GM12878 (cell line): ENCODE results near the gene EAF1. TPM values are rescaled to one million over a fixed set of nuclear protein-coding genes. Genes with fewer than 3 reads are reported as not detected.

Experiments
- ATAC-seq: fragments of 200-7000 bp; cut with Tn5 transposase; 3 replicates; pipeline ENCODE4 v1.9.1; 2020; ENCODE audit warnings: mild to moderate bottlenecking, moderate library complexity
- BruUV-seq: library from RNA; stranded (reverse); fragments of 400-500 nt; replicated peaks from 2 replicates; lab custom pipeline; 2021; lab: Mats Ljungman, UMichigan
- CTCF ChIA-PET: fragments of 300-600 bp; sonication (Branson Sonifier 250); formaldehyde crosslinking; extraction: SDS; loops from one replicate; lab custom pipeline; 2021; ENCODE audit warnings: inconsistent platforms; lab: Yijun Ruan, JAX
- POLR2A ChIA-PET: fragments of 350-600 bp; formaldehyde crosslinking; extraction: SDS; loops from one replicate; lab custom pipeline; 2021; ENCODE audit warnings: inconsistent platforms; lab: Charles Lee
- RAD21 ChIA-PET: fragments of 300-600 bp; sonication (Branson Sonifier 250); formaldehyde crosslinking; loops from one replicate; lab custom pipeline; 2023; ENCODE audit warnings: antibody characterized with exemption; ENCODE audit not compliant: unreplicated experiment; lab: Charles Lee
- SMC1A ChIA-PET: fragments of 300-600 bp; sonication (Branson Sonifier 250); formaldehyde crosslinking; loops from one replicate; lab custom pipeline; 2023; ENCODE audit not compliant: unreplicated experiment, uncharacterized antibody; lab: Charles Lee
- DNase-seq: peaks from one replicate; pipeline ENCODE4 v3.0.0-alpha.2; 2011; ENCODE audit warnings: low read depth, low spot score
- FAIRE-seq: peaks from 3 replicates; lab custom pipeline; 2011; peaks lifted over from hg19 to GRCh38; lab: Jason Lieb, UNC
- H2AFZ ChIP-seq: 2 replicates; pipeline ENCODE4 v1.6.0; 2011; ENCODE audit warnings: low read depth, low read length, control low read depth; ENCODE audit not compliant: control insufficient read depth
- H3K27ac ChIP-seq: 2 replicates; pipeline ENCODE4 v1.5.1; 2011; ENCODE audit warnings: control low read depth; ENCODE audit not compliant: control insufficient read depth, insufficient read depth
- H3K27me3 ChIP-seq, 2 experiments: replicated peaks in 1 of 2; 2 replicates each; pipeline versions ENCODE4 v1.6.0 to v1.6.1; 2011; ENCODE audit warnings: low read length in 1 of 2; ENCODE audit not compliant: control insufficient read depth in 2 of 2, insufficient read depth in 2 of 2
- H3K36me3 ChIP-seq, 2 experiments: 2 replicates each; pipeline ENCODE4 v1.5.1; 2011; ENCODE audit warnings: low read length in 1 of 2; ENCODE audit not compliant: control insufficient read depth in 2 of 2, insufficient read depth in 2 of 2
- H3K4me1 ChIP-seq: 2 replicates; pipeline ENCODE4 v1.6.1; 2011; ENCODE audit warnings: mild to moderate bottlenecking, low read length, moderate library complexity, mixed read lengths; ENCODE audit not compliant: control insufficient read depth, insufficient read depth
- H3K4me2 ChIP-seq: 2 replicates; pipeline ENCODE4 v1.6.0; 2011; ENCODE audit warnings: control low read depth; ENCODE audit not compliant: control insufficient read depth, insufficient read depth
- H3K4me3 ChIP-seq: fragments of 200-600 bp; sonication (generic); 2 replicates; pipeline ENCODE4 v1.5.1; 2016
- H3K79me2 ChIP-seq: 2 replicates; pipeline ENCODE4 v1.6.0; 2011; ENCODE audit warnings: low read length; ENCODE audit not compliant: control insufficient read depth, insufficient read depth
- H3K9ac ChIP-seq: 2 replicates; pipeline ENCODE4 v1.8.0; 2011; ENCODE audit warnings: low read length, control low read depth, mixed read lengths; ENCODE audit not compliant: control insufficient read depth, insufficient read depth
- H3K9me3 ChIP-seq: replicated peaks from 3 replicates; pipeline ENCODE4 v1.5.1; 2011; ENCODE audit warnings: mild to moderate bottlenecking, low read length; ENCODE audit not compliant: control insufficient read depth, insufficient read depth
- H4K20me1 ChIP-seq: 2 replicates; pipeline ENCODE4 v1.6.0; 2011; ENCODE audit not compliant: control insufficient read depth, insufficient read depth
- HDGF ChIP-seq: fragments of 450-650 bp; IDR thresholded peaks from 2 replicates; pipeline ENCODE4 v1.6.1; 2016; ENCODE audit warnings: antibody characterized with exemption
- POU2F2 ChIP-seq: IDR thresholded peaks from 3 replicates; pipeline ENCODE4 v1.6.1; 2011; ENCODE audit warnings: low read depth, mild to moderate bottlenecking, low read length, borderline replicate concordance
- PRDM15 ChIP-seq: fragments of 450-650 bp; formaldehyde crosslinking; IDR thresholded peaks from 2 replicates; pipeline ENCODE4 v1.4.0; 2020; ENCODE audit warnings: mild to moderate bottlenecking, moderate library complexity
- TAF1 ChIP-seq: IDR thresholded peaks from 2 replicates; pipeline ENCODE4 v1.6.1; 2011; ENCODE audit warnings: mild to moderate bottlenecking, low read depth, low read length, borderline replicate concordance
- WGBS: methylation state at CpG from one replicate; pipeline ENCODE4 v1.1.6; 2016; ENCODE audit warnings: low lambda C conversion rate; ENCODE audit not compliant: insufficient replicate concordance, insufficient coverage; ENCODE audit errors: missing lambda C conversion rate; 5-methylcytosine and 5-hydroxymethylcytosine counted together
- in situ Hi-C: fragments of 300-500 bp; cut with MboI; formaldehyde crosslinking; loops from 9 replicates; pipeline ENCODE4 v1.14.3; 2018; ENCODE audit warnings: mixed read lengths
- intact Hi-C: fragments of 100-400 bp; cut with micrococcal nuclease; formaldehyde crosslinking; loops from one replicate; pipeline ENCODE4 v1.14.2; 2022; ENCODE audit not compliant: unreplicated experiment
- polyA plus RNA-seq, 11 experiments: library from polyadenylated mRNA; depleted of rRNA in 4 of 11; unstranded in 6 of 11; stranded (reverse) in 5 of 11; fragments of >200 nt; fragmentation: Nextera tagmentation in 4 of 11; fragmentation: Illumina TruSeq in 1 of 11; extraction: Ambion mirVana in 4 of 11; extraction: Trizol in 1 of 11; gene quantifications; 1 replicate in 1 of 11; 2 replicates in 10 of 11; pipeline versions ENCODE4 v1.2.1 to v1.2.3, GENCODE V29; 2011 to 2016; ENCODE audit warnings: inconsistent platforms in 2 of 11, missing spikeins in 2 of 11, low read depth in 1 of 11
- total RNA-seq, 4 experiments: library from RNA; depleted of rRNA in 3 of 4; stranded (reverse); fragments of >200 nt in 3 of 4; fragmentation: Illumina TruSeq in 1 of 4; extraction: Trizol in 1 of 4; gene quantifications; 2 replicates each; pipeline versions ENCODE4 v1.2.1 to v1.2.3, GENCODE V29; 2013 to 2021

EAF1 gene
- total and polyA plus RNA-seq, 10 of the 15 experiments (the other 5 are each of a cell fraction or from before 2014, with no cell fraction given) = 6.8 to 21.6 (median 15.6) TPM

DNA sequence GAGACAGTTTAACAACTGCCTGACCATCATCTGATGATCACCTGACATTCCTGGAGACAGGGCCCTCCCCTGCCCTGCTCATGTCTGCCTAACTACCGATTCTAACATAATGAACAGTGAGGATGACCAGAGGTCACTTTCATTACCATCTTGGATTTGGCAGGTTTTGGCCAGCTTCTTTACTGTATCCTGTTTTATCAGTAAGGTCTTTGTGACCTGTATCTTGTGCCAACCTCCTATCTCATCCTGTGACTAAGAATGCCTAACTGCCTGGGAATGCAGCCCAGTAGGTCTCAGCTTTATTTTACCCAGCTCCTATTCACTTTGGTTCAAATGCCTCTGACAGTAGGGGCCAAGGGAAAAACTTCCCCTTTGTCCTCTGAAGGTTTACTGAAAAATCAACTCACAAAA lies 40.2 kb upstream of the EAF1 start:
- no peak for TF ChIP-seq POU2F2
- TF ChIP-seq PRDM15 = no peak
- TF ChIP-seq HDGF = no peak
- TF ChIP-seq TAF1 = no peak
- TF ChIP-seq, all 136 proteins: peak for 0
- DNase-seq (no peak), FAIRE-seq (no peak), ATAC-seq (no peak)
- H3K4me2 ChIP-seq = no peak overlapping the region
- intact Hi-C loops = no loop called here
- in situ Hi-C loops = no loop called here
- no peak overlapping the region; the same call in 1 of the 2 replicates for H3K4me3 ChIP-seq
- no peak overlapping the region for H3K9ac ChIP-seq
- no peak overlapping the region; the same call in 1 of the 2 replicates for H3K27ac ChIP-seq
- no peaks in the 10 kb centered on the region for H3K79me2 ChIP-seq
- BruUV-seq = no TSS peak
- no peaks in the 10 kb centered on the region for H4K20me1 ChIP-seq
- 95% methylated on average over 1 of the region's 1 CpG for WGBS
- ChIA-PET CTCF (interaction anchor here (0.7 to 6.3 kb wide), 10 partner anchors 8 to 184 kb away, joined by 3 to 98 read pairs (median 4); no protein-coding TSS in a partner anchor), POLR2A (interaction anchor here (0.7 to 1.2 kb wide), 2 partner anchors 32 kb away, joined by 4 read pairs; no protein-coding TSS in a partner anchor), SMC1A (interaction anchor here (0.6 to 6.4 kb wide), 9 partner anchors 11 to 169 kb away, joined by 3 to 59 read pairs (median 3); no protein-coding TSS in a partner anchor), RAD21 (interaction anchor here (1.1 to 2.4 kb wide), 5 partner anchors 16 to 279 kb away, joined by 3 to 10 read pairs (median 5); no protein-coding TSS in a partner anchor)
- H3K9me3 ChIP-seq = peaks cover 9% of the 10 kb centered on the region
- peaks cover 76% of the 10 kb centered on the region for H3K4me1 ChIP-seq
- no peaks in the 10 kb centered on the region for H3K36me3 ChIP-seq
- no peak overlapping the region for H2AFZ ChIP-seq
- H3K27me3 ChIP-seq = no peaks in the 10 kb centered on the region
